GM12878 (cell line): ENCODE results near the gene COX6B2. TPM values are rescaled to one million over a fixed set of nuclear protein-coding genes. Genes with fewer than 3 reads are reported as not detected.
A peak's percentile ranks its signal among the peaks of the same experiment; 100 is the strongest.

Experiments
- ATAC-seq: fragments of 200-7000 bp; cut with Tn5 transposase; 3 replicates; pipeline ENCODE4 v1.9.1; 2020; ENCODE audit warnings: mild to moderate bottlenecking, moderate library complexity
- BruUV-seq: library from RNA; stranded (reverse); fragments of 400-500 nt; replicated peaks from 2 replicates; lab custom pipeline; 2021; lab: Mats Ljungman, UMichigan
- CTCF ChIA-PET: fragments of 300-600 bp; sonication (Branson Sonifier 250); formaldehyde crosslinking; extraction: SDS; loops from one replicate; lab custom pipeline; 2021; ENCODE audit warnings: inconsistent platforms; lab: Yijun Ruan, JAX
- POLR2A ChIA-PET: fragments of 350-600 bp; formaldehyde crosslinking; extraction: SDS; loops from one replicate; lab custom pipeline; 2021; ENCODE audit warnings: inconsistent platforms; lab: Charles Lee
- RAD21 ChIA-PET: fragments of 300-600 bp; sonication (Branson Sonifier 250); formaldehyde crosslinking; loops from one replicate; lab custom pipeline; 2023; ENCODE audit warnings: antibody characterized with exemption; ENCODE audit not compliant: unreplicated experiment; lab: Charles Lee
- SMC1A ChIA-PET: fragments of 300-600 bp; sonication (Branson Sonifier 250); formaldehyde crosslinking; loops from one replicate; lab custom pipeline; 2023; ENCODE audit not compliant: unreplicated experiment, uncharacterized antibody; lab: Charles Lee
- DNase-seq: peaks from one replicate; pipeline ENCODE4 v3.0.0-alpha.2; 2011; ENCODE audit warnings: low read depth, low spot score
- FAIRE-seq: peaks from 3 replicates; lab custom pipeline; 2011; peaks lifted over from hg19 to GRCh38; lab: Jason Lieb, UNC
- H2AFZ ChIP-seq: 2 replicates; pipeline ENCODE4 v1.6.0; 2011; ENCODE audit warnings: low read depth, low read length, control low read depth; ENCODE audit not compliant: control insufficient read depth
- H3K27ac ChIP-seq: 2 replicates; pipeline ENCODE4 v1.5.1; 2011; ENCODE audit warnings: control low read depth; ENCODE audit not compliant: control insufficient read depth, insufficient read depth
- H3K27me3 ChIP-seq, 2 experiments: replicated peaks in 1 of 2; 2 replicates each; pipeline versions ENCODE4 v1.6.0 to v1.6.1; 2011; ENCODE audit warnings: low read length in 1 of 2; ENCODE audit not compliant: control insufficient read depth in 2 of 2, insufficient read depth in 2 of 2
- H3K36me3 ChIP-seq, 2 experiments: 2 replicates each; pipeline ENCODE4 v1.5.1; 2011; ENCODE audit warnings: low read length in 1 of 2; ENCODE audit not compliant: control insufficient read depth in 2 of 2, insufficient read depth in 2 of 2
- H3K4me1 ChIP-seq: 2 replicates; pipeline ENCODE4 v1.6.1; 2011; ENCODE audit warnings: mild to moderate bottlenecking, low read length, moderate library complexity, mixed read lengths; ENCODE audit not compliant: control insufficient read depth, insufficient read depth
- H3K4me2 ChIP-seq: 2 replicates; pipeline ENCODE4 v1.6.0; 2011; ENCODE audit warnings: control low read depth; ENCODE audit not compliant: control insufficient read depth, insufficient read depth
- H3K4me3 ChIP-seq: fragments of 200-600 bp; sonication (generic); 2 replicates; pipeline ENCODE4 v1.5.1; 2016
- H3K79me2 ChIP-seq: 2 replicates; pipeline ENCODE4 v1.6.0; 2011; ENCODE audit warnings: low read length; ENCODE audit not compliant: control insufficient read depth, insufficient read depth
- H3K9ac ChIP-seq: 2 replicates; pipeline ENCODE4 v1.8.0; 2011; ENCODE audit warnings: low read length, control low read depth, mixed read lengths; ENCODE audit not compliant: control insufficient read depth, insufficient read depth
- H3K9me3 ChIP-seq: replicated peaks from 3 replicates; pipeline ENCODE4 v1.5.1; 2011; ENCODE audit warnings: mild to moderate bottlenecking, low read length; ENCODE audit not compliant: control insufficient read depth, insufficient read depth
- H4K20me1 ChIP-seq: 2 replicates; pipeline ENCODE4 v1.6.0; 2011; ENCODE audit not compliant: control insufficient read depth, insufficient read depth
- EP300 ChIP-seq, 2 experiments: fragments of 150-350 bp in 1 of 2; IDR thresholded peaks; 2 replicates each; pipeline ENCODE4 v1.6.1; 2011 to 2012; ENCODE audit warnings: low read depth in 2 of 2, low read length in 2 of 2, borderline replicate concordance in 1 of 2, improper control_type of control experiment in 1 of 2, inconsistent platforms in 1 of 2; ENCODE audit not compliant: control insufficient read depth in 1 of 2
- HDGF ChIP-seq: fragments of 450-650 bp; IDR thresholded peaks from 2 replicates; pipeline ENCODE4 v1.6.1; 2016; ENCODE audit warnings: antibody characterized with exemption
- MTA2 ChIP-seq: fragments of 450-650 bp; IDR thresholded peaks from 2 replicates; pipeline ENCODE4 v1.6.1; 2016; ENCODE audit warnings: low read depth, mild to moderate bottlenecking, moderate library complexity
- MTA3 ChIP-seq: IDR thresholded peaks from 2 replicates; pipeline ENCODE4 v1.6.1; 2012; ENCODE audit warnings: low read length, inconsistent platforms, borderline replicate concordance
- NFYA ChIP-seq: IDR thresholded peaks from 2 replicates; pipeline ENCODE4 v1.6.1; 2011; ENCODE audit warnings: low read depth, mild to moderate bottlenecking, low read length, improper control_type of control experiment, borderline replicate concordance
- SKIL ChIP-seq: fragments of 450-650 bp; IDR thresholded peaks from 2 replicates; pipeline ENCODE4 v1.6.1; 2017; ENCODE audit warnings: mild to moderate bottlenecking, low read depth, inconsistent platforms; ENCODE audit not compliant: poor library complexity, severe bottlenecking
- TAF1 ChIP-seq: IDR thresholded peaks from 2 replicates; pipeline ENCODE4 v1.6.1; 2011; ENCODE audit warnings: mild to moderate bottlenecking, low read depth, low read length, borderline replicate concordance
- WGBS: methylation state at CpG from one replicate; pipeline ENCODE4 v1.1.6; 2016; ENCODE audit warnings: low lambda C conversion rate; ENCODE audit not compliant: insufficient replicate concordance, insufficient coverage; ENCODE audit errors: missing lambda C conversion rate; 5-methylcytosine and 5-hydroxymethylcytosine counted together
- in situ Hi-C: fragments of 300-500 bp; cut with MboI; formaldehyde crosslinking; loops from 9 replicates; pipeline ENCODE4 v1.14.3; 2018; ENCODE audit warnings: mixed read lengths
- intact Hi-C: fragments of 100-400 bp; cut with micrococcal nuclease; formaldehyde crosslinking; loops from one replicate; pipeline ENCODE4 v1.14.2; 2022; ENCODE audit not compliant: unreplicated experiment
- polyA plus RNA-seq, 11 experiments: library from polyadenylated mRNA; depleted of rRNA in 4 of 11; unstranded in 6 of 11; stranded (reverse) in 5 of 11; fragments of >200 nt; fragmentation: Nextera tagmentation in 4 of 11; fragmentation: Illumina TruSeq in 1 of 11; extraction: Ambion mirVana in 4 of 11; extraction: Trizol in 1 of 11; gene quantifications; 1 replicate in 1 of 11; 2 replicates in 10 of 11; pipeline versions ENCODE4 v1.2.1 to v1.2.3, GENCODE V29; 2011 to 2016; ENCODE audit warnings: inconsistent platforms in 2 of 11, missing spikeins in 2 of 11, low read depth in 1 of 11
- total RNA-seq, 4 experiments: library from RNA; depleted of rRNA in 3 of 4; stranded (reverse); fragments of >200 nt in 3 of 4; fragmentation: Illumina TruSeq in 1 of 4; extraction: Trizol in 1 of 4; gene quantifications; 2 replicates each; pipeline versions ENCODE4 v1.2.1 to v1.2.3, GENCODE V29; 2013 to 2021
- TF ChIP-seq, protein P1 (sequence below): fragments of 450-650 bp; IDR thresholded peaks from 2 replicates; pipeline ENCODE4 v1.6.1; 2016; ENCODE audit warnings: mild to moderate bottlenecking, moderate library complexity, borderline replicate concordance

COX6B2 gene
- total and polyA plus RNA-seq, 10 of the 15 experiments (the other 5 are each of a cell fraction or from before 2014, with no cell fraction given) = 0.05 to 0.08 (median 0.07) TPM; not detected in 6

- Histone ChIP-seq H3K4me2 (peak overlapping the region; percentile 68; the same call in 1 of the 2 replicates), H3K9me3 (no peaks in the 10 kb centered on the region), H3K27me3 (peaks cover 4 to 13% of the 10 kb centered on the region in 2 experiments; a peak in 3 of 4 replicates), H3K9ac (no peak overlapping the region), H2AFZ (peak overlapping the region; percentile 29; the same call in 1 of the 2 replicates), H3K4me1 (no peaks in the 10 kb centered on the region; the same call in 1 of the 2 replicates), H3K36me3 (no peaks in the 10 kb centered on the region), H3K4me3 (no peak overlapping the region), H3K79me2 (no peaks in the 10 kb centered on the region), H4K20me1 (no peaks in the 10 kb centered on the region; the same call in 1 of the 2 replicates), H3K27ac (no peak overlapping the region)
- FAIRE-seq (no peak), DNase-seq (no peak), ATAC-seq (peak; percentile 91)
- 7% methylated on average over 53 of the region's 72 CpGs for WGBS
- in situ Hi-C loops (no loop called here), intact Hi-C loops (no loop called here)
- SMC1A ChIA-PET = no interaction called here
- POLR2A ChIA-PET = no interaction called here
- CTCF ChIA-PET = no interaction called here
- no peak for TF ChIP-seq TAF1
- BruUV-seq = no TSS peak
- RAD21 ChIA-PET = no interaction called here
Measured at GRCh38 chr19:55353803-55354697, 469 bp downstream of the COX6B2 start.

DNA sequence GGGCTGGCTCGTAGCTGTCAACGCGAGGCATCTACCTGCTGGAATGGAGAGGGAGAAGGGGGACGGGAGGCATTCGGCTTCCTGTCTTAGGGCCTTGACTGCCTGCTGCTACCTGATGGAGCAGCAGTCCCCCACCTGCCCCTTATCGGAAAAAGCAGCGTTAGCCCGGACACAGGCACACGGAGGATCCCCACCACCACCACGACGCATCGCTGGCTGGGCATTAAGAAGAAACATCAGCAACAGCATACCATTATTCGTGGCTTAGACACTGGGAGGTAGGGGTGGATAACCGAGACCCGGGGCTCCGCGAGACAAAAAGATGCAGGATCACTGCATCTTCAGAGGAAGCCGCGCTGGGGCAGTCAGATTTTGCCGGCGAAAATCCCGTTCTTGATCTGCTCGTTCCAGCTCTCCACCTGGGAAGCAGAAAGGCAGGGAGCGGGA, 1.1 kb downstream of the COX6B2 start:
- WGBS = 7% methylated on average over 23 of the region's 24 CpGs
- no TSS peak for BruUV-seq
- Histone ChIP-seq H3K27me3 (peaks cover 4 to 13% of the 10 kb centered on the region in 2 experiments; a peak in 3 of 4 replicates), H3K4me1 (no peaks in the 10 kb centered on the region; the same call in 1 of the 2 replicates), H3K4me2 (peak overlapping the region; percentile 68; the same call in 1 of the 2 replicates), H3K9ac (no peak overlapping the region), H2AFZ (no peak overlapping the region; the same call in 1 of the 2 replicates), H3K4me3 (no peak overlapping the region), H3K9me3 (no peaks in the 10 kb centered on the region), H3K79me2 (no peaks in the 10 kb centered on the region), H3K27ac (no peak overlapping the region), H4K20me1 (no peaks in the 10 kb centered on the region; the same call in 1 of the 2 replicates), H3K36me3 (no peaks in the 10 kb centered on the region)
- in situ Hi-C loops = no loop called here
- FAIRE-seq (no peak), ATAC-seq (no peak), DNase-seq (no peak)
- ChIA-PET RAD21 (no interaction called here), CTCF (no interaction called here), SMC1A (no interaction called here), POLR2A (no interaction called here)
- intact Hi-C loops = no loop called here
- TF ChIP-seq NFYA = no peak
- TF ChIP-seq, protein P1, sequence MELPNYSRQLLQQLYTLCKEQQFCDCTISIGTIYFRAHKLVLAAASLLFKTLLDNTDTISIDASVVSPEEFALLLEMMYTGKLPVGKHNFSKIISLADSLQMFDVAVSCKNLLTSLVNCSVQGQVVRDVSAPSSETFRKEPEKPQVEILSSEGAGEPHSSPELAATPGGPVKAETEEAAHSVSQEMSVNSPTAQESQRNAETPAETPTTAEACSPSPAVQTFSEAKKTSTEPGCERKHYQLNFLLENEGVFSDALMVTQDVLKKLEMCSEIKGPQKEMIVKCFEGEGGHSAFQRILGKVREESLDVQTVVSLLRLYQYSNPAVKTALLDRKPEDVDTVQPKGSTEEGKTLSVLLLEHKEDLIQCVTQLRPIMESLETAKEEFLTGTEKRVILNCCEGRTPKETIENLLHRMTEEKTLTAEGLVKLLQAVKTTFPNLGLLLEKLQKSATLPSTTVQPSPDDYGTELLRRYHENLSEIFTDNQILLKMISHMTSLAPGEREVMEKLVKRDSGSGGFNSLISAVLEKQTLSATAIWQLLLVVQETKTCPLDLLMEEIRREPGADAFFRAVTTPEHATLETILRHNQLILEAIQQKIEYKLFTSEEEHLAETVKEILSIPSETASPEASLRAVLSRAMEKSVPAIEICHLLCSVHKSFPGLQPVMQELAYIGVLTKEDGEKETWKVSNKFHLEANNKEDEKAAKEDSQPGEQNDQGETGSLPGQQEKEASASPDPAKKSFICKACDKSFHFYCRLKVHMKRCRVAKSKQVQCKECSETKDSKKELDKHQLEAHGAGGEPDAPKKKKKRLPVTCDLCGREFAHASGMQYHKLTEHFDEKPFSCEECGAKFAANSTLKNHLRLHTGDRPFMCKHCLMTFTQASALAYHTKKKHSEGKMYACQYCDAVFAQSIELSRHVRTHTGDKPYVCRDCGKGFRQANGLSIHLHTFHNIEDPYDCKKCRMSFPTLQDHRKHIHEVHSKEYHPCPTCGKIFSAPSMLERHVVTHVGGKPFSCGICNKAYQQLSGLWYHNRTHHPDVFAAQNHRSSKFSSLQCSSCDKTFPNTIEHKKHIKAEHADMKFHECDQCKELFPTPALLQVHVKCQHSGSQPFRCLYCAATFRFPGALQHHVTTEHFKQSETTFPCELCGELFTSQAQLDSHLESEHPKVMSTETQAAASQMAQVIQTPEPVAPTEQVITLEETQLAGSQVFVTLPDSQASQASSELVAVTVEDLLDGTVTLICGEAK = no peak
- no peak for TF ChIP-seq EP300 (IDR thresholded peaks at IDR 0.05; ENCODE audit: borderline replicate concordance in 1 of 2, control insufficient read depth in 1 of 2, low read depth in 2 of 2, low read length in 2 of 2)
- no peak for TF ChIP-seq MTA3
- TF ChIP-seq HDGF = no peak
- no peak for TF ChIP-seq SKIL
- TF ChIP-seq MTA2 = no peak
